IMR-90 (cell line): ENCODE measurements around the gene MLLT3. TPM values are rescaled to one million over a fixed set of nuclear protein-coding genes. Genes with fewer than 3 reads are reported as not detected.

ENCODE experiments used
- ATAC-seq: fragments of 200-7000 bp; cut with Tn5 transposase; 2 replicates; pipeline ENCODE4 v1.9.1; 2020; ENCODE audit warnings: low read depth, mild to moderate bottlenecking, moderate library complexity
- BruUV-seq: library from RNA; stranded (reverse); fragments of 400-500 nt; replicated peaks from 2 replicates; lab custom pipeline; 2021; lab: Mats Ljungman, UMichigan
- CTCF ChIA-PET: fragments of 300-600 bp; formaldehyde crosslinking; extraction: SDS; loops from one replicate; lab custom pipeline; 2021; ENCODE audit warnings: antibody characterized with exemption; lab: Yijun Ruan, JAX
- POLR2A ChIA-PET: fragments of 300-600 bp; sonication (Branson Sonifier 250); formaldehyde crosslinking; loops from one replicate; lab custom pipeline; 2022; ENCODE audit warnings: antibody characterized with exemption; ENCODE audit not compliant: unreplicated experiment; lab: Charles Lee
- DNase-seq: peaks from one replicate; pipeline ENCODE4 v3.0.0; 2013
- H2AFZ ChIP-seq: replicated peaks from 2 replicates; pipeline ENCODE3; 2013; ENCODE audit warnings: low read length, mild to moderate bottlenecking; ENCODE audit not compliant: poor library complexity
- H2AK5ac ChIP-seq: 2 replicates; pipeline ENCODE4 v1.6.1; 2013; ENCODE audit warnings: low read depth, low read length, inconsistent platforms
- H2AK9ac ChIP-seq: replicated peaks from 2 replicates; pipeline ENCODE3; 2013; ENCODE audit warnings: mild to moderate bottlenecking, low read depth, low read length, moderate library complexity; ENCODE audit not compliant: poor library complexity
- H2BK120ac ChIP-seq: 2 replicates; pipeline ENCODE4 v1.6.1; 2013; ENCODE audit warnings: low read depth, low read length, inconsistent platforms
- H2BK15ac ChIP-seq: 3 replicates; pipeline ENCODE4 v1.6.1; 2013; ENCODE audit warnings: low read depth, low read length, inconsistent platforms
- H2BK20ac ChIP-seq: 2 replicates; pipeline ENCODE4 v1.6.1; 2013; ENCODE audit warnings: low read depth, mild to moderate bottlenecking, inconsistent platforms, low read length, moderate library complexity
- H2BK5ac ChIP-seq: 2 replicates; pipeline ENCODE4 v1.6.1; 2013; ENCODE audit warnings: mild to moderate bottlenecking, low read depth, low read length, inconsistent platforms; ENCODE audit not compliant: poor library complexity, severe bottlenecking
- H3K14ac ChIP-seq: replicated peaks from 2 replicates; pipeline ENCODE4 v1.6.1; 2013; ENCODE audit warnings: low read depth, low read length, inconsistent platforms
- H3K18ac ChIP-seq: 2 replicates; pipeline ENCODE4 v1.6.1; 2013; ENCODE audit warnings: low read depth, low read length, control low read depth
- H3K23ac ChIP-seq: 2 replicates; pipeline ENCODE4 v1.6.1; 2013; ENCODE audit warnings: low read depth, low read length, inconsistent platforms
- H3K27ac ChIP-seq: 2 replicates; pipeline ENCODE4 v1.5.1; 2013; ENCODE audit warnings: mild to moderate bottlenecking, control low read depth, low read length; ENCODE audit not compliant: insufficient read depth
- H3K27me3 ChIP-seq: 2 replicates; pipeline ENCODE4 v1.6.1; 2013; ENCODE audit warnings: low read length; ENCODE audit not compliant: control insufficient read depth, insufficient read depth
- H3K36me3 ChIP-seq: 2 replicates; pipeline ENCODE4 v1.6.1; 2013; ENCODE audit warnings: low read length, mixed read lengths; ENCODE audit not compliant: control insufficient read depth, insufficient read depth
- H3K4ac ChIP-seq: 2 replicates; pipeline ENCODE4 v1.6.1; 2013; ENCODE audit warnings: low read depth, low read length, inconsistent platforms
- H3K4me1 ChIP-seq: 2 replicates; pipeline ENCODE4 v1.6.1; 2013; ENCODE audit warnings: low read length, mixed read lengths; ENCODE audit not compliant: control insufficient read depth, insufficient read depth
- H3K4me2 ChIP-seq: 2 replicates; pipeline ENCODE4 v1.6.1; 2013; ENCODE audit warnings: low read depth, mild to moderate bottlenecking, control low read depth, low read length, moderate library complexity
- H3K4me3 ChIP-seq: 2 replicates; pipeline ENCODE4 v1.5.1; 2013; ENCODE audit warnings: low read depth, mild to moderate bottlenecking, control low read depth, low read length, moderate library complexity; ENCODE audit not compliant: insufficient read depth
- H3K56ac ChIP-seq: 2 replicates; pipeline ENCODE4 v1.6.1; 2013; ENCODE audit warnings: low read length, inconsistent platforms; ENCODE audit not compliant: insufficient read depth; ENCODE audit errors: extremely low read depth
- H3K79me1 ChIP-seq, 2 experiments: 2 replicates each; pipeline ENCODE4 v1.6.1; 2013; ENCODE audit warnings: low read length in 2 of 2, inconsistent platforms in 1 of 2, low read depth in 1 of 2
- H3K9ac ChIP-seq: 2 replicates; pipeline ENCODE4 v1.6.1; 2013; ENCODE audit warnings: low read depth, low read length, control low read depth
- H3K9me1 ChIP-seq: 2 replicates; pipeline ENCODE4 v1.6.1; 2013; ENCODE audit warnings: low read length, inconsistent platforms; ENCODE audit not compliant: insufficient read depth
- H3K9me3 ChIP-seq: 2 replicates; pipeline ENCODE4 v1.6.1; 2013; ENCODE audit warnings: low read length; ENCODE audit not compliant: control insufficient read depth, insufficient read depth
- H4K20me1 ChIP-seq: 2 replicates; pipeline ENCODE4 v1.6.1; 2013; ENCODE audit warnings: low read length, inconsistent platforms; ENCODE audit not compliant: insufficient read depth
- H4K5ac ChIP-seq: 2 replicates; pipeline ENCODE4 v1.6.1; 2013; ENCODE audit warnings: mild to moderate bottlenecking, low read depth, low read length, control low read depth
- H4K8ac ChIP-seq, 2 experiments: 2 replicates each; pipeline ENCODE4 v1.6.1; 2013; ENCODE audit warnings: low read depth in 2 of 2, low read length in 2 of 2, control low read depth in 1 of 2, inconsistent platforms in 1 of 2
- H4K91ac ChIP-seq: 2 replicates; pipeline ENCODE4 v1.6.1; 2013; ENCODE audit warnings: low read depth, low read length, inconsistent platforms; ENCODE audit not compliant: insufficient read depth
- BHLHE40 ChIP-seq: fragments of 150-350 bp; IDR thresholded peaks from 2 replicates; pipeline ENCODE4 v1.6.1; 2016; ENCODE audit warnings: mild to moderate bottlenecking, low read depth, low read length
- CEBPB ChIP-seq: IDR thresholded peaks from 2 replicates; pipeline ENCODE4 v1.6.1; 2012; ENCODE audit warnings: low read depth, low read length, improper control_type of control experiment
- CHD1 ChIP-seq: IDR thresholded peaks from 2 replicates; pipeline ENCODE4 v1.6.1; 2012; ENCODE audit warnings: low read depth, low read length, improper control_type of control experiment
- CTCF ChIP-seq: conservative IDR thresholded peaks from 2 replicates; pipeline ENCODE4 v1.5.1; 2012; ENCODE audit warnings: mild to moderate bottlenecking, low read depth, low read length, improper control_type of control experiment
- ELK1 ChIP-seq: fragments of 150-350 bp; IDR thresholded peaks from 2 replicates; pipeline ENCODE4 v1.6.1; 2016; ENCODE audit warnings: low read depth, mild to moderate bottlenecking, low read length, moderate library complexity, borderline replicate concordance
- FOS ChIP-seq: fragments of 150-350 bp; IDR thresholded peaks from 2 replicates; pipeline ENCODE4 v1.6.1; 2016; ENCODE audit warnings: low read depth, low read length
- MAFK ChIP-seq: IDR thresholded peaks from 2 replicates; pipeline ENCODE4 v1.6.1; 2012; ENCODE audit warnings: low read depth, low read length, improper control_type of control experiment
- MAZ ChIP-seq: IDR thresholded peaks from 2 replicates; pipeline ENCODE4 v1.6.1; 2012; ENCODE audit warnings: low read depth, mild to moderate bottlenecking, low read length, improper control_type of control experiment, moderate library complexity, borderline replicate concordance
- MXI1 ChIP-seq: IDR thresholded peaks from 2 replicates; pipeline ENCODE4 v1.6.1; 2012; ENCODE audit warnings: low read depth, mild to moderate bottlenecking, low read length, moderate library complexity, borderline replicate concordance
- NFE2L2 ChIP-seq: fragments of 150-350 bp; IDR thresholded peaks from 2 replicates; pipeline ENCODE4 v1.6.1; 2016; ENCODE audit warnings: low read depth, mild to moderate bottlenecking, low read length
- POLR2A ChIP-seq: IDR thresholded peaks from 2 replicates; pipeline ENCODE4 v1.6.1; 2012; ENCODE audit warnings: mild to moderate bottlenecking, low read depth, low read length
- RAD21 ChIP-seq: IDR thresholded peaks from 2 replicates; pipeline ENCODE4 v1.6.1; 2012; ENCODE audit warnings: low read length, improper control_type of control experiment
- RCOR1 ChIP-seq: IDR thresholded peaks from 2 replicates; pipeline ENCODE4 v1.6.1; 2012; ENCODE audit warnings: mild to moderate bottlenecking, low read length, improper control_type of control experiment; ENCODE audit not compliant: insufficient replicate concordance
- RFX5 ChIP-seq: IDR thresholded peaks from 2 replicates; pipeline ENCODE4 v1.8.0; 2012; ENCODE audit warnings: low read depth, mild to moderate bottlenecking, low read length, moderate library complexity
- SMC3 ChIP-seq: fragments of 150-350 bp; IDR thresholded peaks from 2 replicates; pipeline ENCODE4 v1.6.1; 2016; ENCODE audit warnings: low read depth, mild to moderate bottlenecking, antibody characterized with exemption, low read length, moderate library complexity
- USF2 ChIP-seq: fragments of 150-350 bp; IDR thresholded peaks from 2 replicates; pipeline ENCODE4 v1.6.1; 2017; ENCODE audit warnings: mild to moderate bottlenecking, antibody characterized with exemption, low read length, low read depth
- WGBS, 2 experiments: methylation state at CpG; one replicate each; pipeline versions ENCODE4 v1.1.5 to v1.1.7; 2013; ENCODE audit warnings: missing lambda C conversion rate in 2 of 2; ENCODE audit not compliant: insufficient read length in 1 of 2; ENCODE audit errors: extremely low coverage in 2 of 2; 5-methylcytosine and 5-hydroxymethylcytosine counted together
- dilution Hi-C: fragments of 300-500 bp; cut with HindIII; formaldehyde crosslinking; loops from one replicate; pipeline ENCODE4 v1.14.3; 2018; ENCODE audit warnings: low sequenced_read_pairs; ENCODE audit not compliant: unreplicated experiment
- in situ Hi-C: fragments of 300-500 bp; cut with MboI; formaldehyde crosslinking; loops from 3 replicates; pipeline ENCODE4 v1.14.3; 2019; ENCODE audit warnings: low sequenced_read_pairs, inconsistent platforms, mixed read lengths
- intact Hi-C: fragments of 100-400 bp; cut with micrococcal nuclease; formaldehyde crosslinking; loops from 2 replicates; pipeline ENCODE4 v1.10.0; 2022
- polyA plus RNA-seq, 3 experiments: library from polyadenylated mRNA; depleted of rRNA; stranded (reverse); fragments of >200 nt; gene quantifications; 2 replicates each; pipeline ENCODE4 v1.2.3, GENCODE V29; 2012; ENCODE audit warnings: low replicate concordance in 1 of 3
- total RNA-seq: library from RNA; depleted of rRNA; stranded (reverse); fragments of >200 nt; gene quantifications from 2 replicates; pipeline ENCODE4 v1.2.3, GENCODE V29; 2012

Gene MLLT3
- total and polyA plus RNA-seq, 2 of the 4 experiments (the other 2 are of a cell fraction) = 10.4 to 21.1 TPM

GRCh38 chr9:20494035-20494434 lies 128.3 kb downstream of the MLLT3 start:
- no peaks in the 10 kb centered on the region for H3K9me3 ChIP-seq
- H3K56ac ChIP-seq = no peak overlapping the region
- H3K79me1 ChIP-seq = peaks cover 5 to 13% of the 10 kb centered on the region in 2 experiments
- H4K5ac ChIP-seq = no peak overlapping the region
- H2BK5ac ChIP-seq = no peak overlapping the region
- H2AFZ ChIP-seq = no peak overlapping the region
- no peak overlapping the region for H3K4me3 ChIP-seq
- H4K91ac ChIP-seq = no peak overlapping the region
- no peaks in the 10 kb centered on the region for H3K4me1 ChIP-seq
- in situ Hi-C loops (no loop called here), dilution Hi-C loops (no loop called here), intact Hi-C loops (no loop called here)
- no peak overlapping the region for H2BK20ac ChIP-seq
- H3K27ac ChIP-seq = no peak overlapping the region
- peaks cover 4% of the 10 kb centered on the region; the same call in 1 of the 2 replicates for H4K20me1 ChIP-seq
- ATAC-seq = no peak
- no peaks in the 10 kb centered on the region for H3K27me3 ChIP-seq
- no peak for TF ChIP-seq CHD1
- no peak for TF ChIP-seq MAFK
- no peak for TF ChIP-seq MXI1
- no peak for TF ChIP-seq MAZ
- no peak for TF ChIP-seq RAD21
- no peak for TF ChIP-seq USF2
- no peak for TF ChIP-seq NFE2L2
- TF ChIP-seq CTCF = no peak
- TF ChIP-seq ELK1 = no peak
- no peak for TF ChIP-seq SMC3
- TF ChIP-seq FOS = no peak
- no peak for TF ChIP-seq BHLHE40
- TF ChIP-seq CEBPB = no peak
- no peak for TF ChIP-seq RCOR1
- TF ChIP-seq RFX5 = no peak
- no peak for TF ChIP-seq POLR2A
- H4K8ac ChIP-seq = no peak overlapping the region
- H2AK5ac ChIP-seq = no peak overlapping the region
- H3K9me1 ChIP-seq = no peaks in the 10 kb centered on the region
- POLR2A ChIA-PET = no interaction called here
- BruUV-seq = no TSS peak
- H3K18ac ChIP-seq = no peak overlapping the region
- no peaks in the 10 kb centered on the region for H3K36me3 ChIP-seq
- H3K23ac ChIP-seq = no peak overlapping the region
- H2BK15ac ChIP-seq = no peak overlapping the region
- CTCF ChIA-PET = no interaction called here
- H3K14ac ChIP-seq = no peak overlapping the region
- no peak for DNase-seq
- H3K4me2 ChIP-seq = no peak overlapping the region
- no peak overlapping the region for H3K9ac ChIP-seq
- H3K4ac ChIP-seq = no peak overlapping the region
- no peak overlapping the region for H2AK9ac ChIP-seq
- no CpG with 5 or more reads among the region's 1 CpG for WGBS, 2 experiments
- no peak overlapping the region for H2BK120ac ChIP-seq
